Nephron progenitor cell (in vitro differentiated cells): ENCODE results near the gene PAAF1.

Source experiments
- DNase-seq: peaks from one replicate; pipeline ENCODE4 v3.0.0; 2021
- H3K27ac Mint-ChIP-seq: 2 replicates; pipeline ENCODE4 v1.8.0; 2021; ENCODE audit warnings: mild to moderate bottlenecking, moderate library complexity, mixed read lengths
- H3K27me3 Mint-ChIP-seq: 2 replicates; pipeline ENCODE4 v1.8.0; 2021; ENCODE audit warnings: mild to moderate bottlenecking, low read depth, mixed read lengths; ENCODE audit not compliant: poor library complexity
- H3K36me3 Mint-ChIP-seq: 2 replicates; pipeline ENCODE4 v1.8.0; 2021; ENCODE audit warnings: low read depth, mixed read lengths
- H3K4me1 Mint-ChIP-seq: 2 replicates; pipeline ENCODE4 v1.8.0; 2021; ENCODE audit warnings: mixed read lengths
- H3K4me3 Mint-ChIP-seq: 2 replicates; pipeline ENCODE4 v1.8.0; 2021; ENCODE audit warnings: mild to moderate bottlenecking, moderate library complexity, mixed read lengths
- H3K9me3 Mint-ChIP-seq: 2 replicates; pipeline ENCODE4 v1.8.0; 2021; ENCODE audit warnings: mild to moderate bottlenecking, moderate library complexity, mixed read lengths
- CTCF ChIP-seq: fragments of 200-600 bp; sonication (generic); IDR thresholded peaks from 2 replicates; pipeline ENCODE4 v1.5.0; 2021; ENCODE audit warnings: antibody characterized with exemption

PAAF1 gene

GRCh38 chr11:73975479-73975757, 98.6 kb downstream of the PAAF1 start:
- Mint-ChIP-seq H3K9me3 (no peaks in the 10 kb centered on the region), H3K36me3 (peaks cover 51% of the 10 kb centered on the region), H3K27me3 (peaks cover 10% of the 10 kb centered on the region), H3K27ac (no peak overlapping the region), H3K4me1 (peaks cover 24% of the 10 kb centered on the region), H3K4me3 (no peak overlapping the region)
- DNase-seq, result no peak
- TF ChIP-seq CTCF, result no peak

GRCh38 chr11:73976451-73977151, 99.8 kb downstream of the PAAF1 start:
- peaks cover 17% of the 10 kb centered on the region for H3K27me3 Mint-ChIP-seq
- H3K4me3 Mint-ChIP-seq, result no peak overlapping the region
- H3K9me3 Mint-ChIP-seq, result no peaks in the 10 kb centered on the region
- peaks cover 35% of the 10 kb centered on the region for H3K4me1 Mint-ChIP-seq
- no peak for TF ChIP-seq CTCF
- no peak overlapping the region for H3K27ac Mint-ChIP-seq
- peaks cover 56% of the 10 kb centered on the region for H3K36me3 Mint-ChIP-seq
- no peak for DNase-seq

- H3K4me3 Mint-ChIP-seq, result no peak overlapping the region
- no peak overlapping the region for H3K27ac Mint-ChIP-seq
- TF ChIP-seq CTCF, result no peak
- peaks cover 56% of the 10 kb centered on the region for H3K36me3 Mint-ChIP-seq
- no peaks in the 10 kb centered on the region for H3K9me3 Mint-ChIP-seq
- H3K4me1 Mint-ChIP-seq, result peaks cover 49% of the 10 kb centered on the region
- no peak for DNase-seq
- H3K27me3 Mint-ChIP-seq, result peaks cover 23% of the 10 kb centered on the region
These were observed 101.2 kb downstream of the PAAF1 start for GRCh38 chr11:73977856-73978519.

DNA sequence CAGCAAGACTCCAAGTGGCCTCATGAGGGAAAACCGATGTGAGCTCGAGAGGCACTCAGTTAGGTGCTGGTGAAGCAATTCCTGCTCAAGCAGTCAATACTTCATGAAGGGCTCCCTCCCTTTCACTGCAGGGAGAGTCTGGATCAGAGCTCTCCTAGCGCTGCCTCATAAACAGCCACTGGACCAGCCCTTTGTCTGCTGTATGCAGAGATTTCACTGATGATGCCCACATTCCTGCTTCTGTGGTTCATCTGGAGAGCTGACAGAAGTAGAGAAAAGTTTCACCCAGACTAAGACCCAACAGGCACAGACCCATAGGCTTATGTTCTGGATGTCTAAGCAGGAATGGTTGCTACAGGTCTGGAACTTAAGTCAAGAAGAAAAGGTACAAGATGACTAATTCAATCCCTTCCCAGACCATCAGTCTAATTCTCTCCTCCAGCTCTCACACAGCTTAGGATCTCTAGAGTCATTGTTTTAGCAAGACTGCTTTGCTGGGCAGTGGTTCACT, 101.8 kb downstream of the PAAF1 start:
- peaks cover 56% of the 10 kb centered on the region for H3K4me1 Mint-ChIP-seq
- TF ChIP-seq CTCF, result no peak
- peak overlapping the region; percentile 67 for H3K27ac Mint-ChIP-seq
- H3K4me3 Mint-ChIP-seq, result no peak overlapping the region
- H3K36me3 Mint-ChIP-seq, result peaks cover 56% of the 10 kb centered on the region
- DNase-seq, result no peak
- no peaks in the 10 kb centered on the region for H3K9me3 Mint-ChIP-seq
- H3K27me3 Mint-ChIP-seq, result peaks cover 23% of the 10 kb centered on the region

- peak overlapping the region; percentile 64 for H3K4me3 Mint-ChIP-seq
- peaks cover 60% of the 10 kb centered on the region for H3K4me1 Mint-ChIP-seq
- peaks cover 26% of the 10 kb centered on the region for H3K27me3 Mint-ChIP-seq
- no peak for DNase-seq
- no peaks in the 10 kb centered on the region for H3K9me3 Mint-ChIP-seq
- no peak for TF ChIP-seq CTCF
- H3K36me3 Mint-ChIP-seq, result peaks cover 47% of the 10 kb centered on the region
- peak overlapping the region; percentile 74 for H3K27ac Mint-ChIP-seq
These were observed 103.5 kb downstream of the PAAF1 start for GRCh38 chr11:73980001-73980961.
